Thyroid gland (tissue), 4 donors: Measurements from ENCODE around the gene PLA2G3. TPM values are rescaled to one million over a fixed set of nuclear protein-coding genes. Genes with fewer than 3 reads are reported as not detected.

Experiments
- DNase-seq, 2 donors: peaks; one replicate each; pipeline ENCODE4 v3.0.0-alpha.2; 2019
- H3K27ac ChIP-seq, 3 donors: fragments of 200-600 bp; sonication (generic); 1 replicate in 2 of 3; 2 replicates in 1 of 3; pipeline ENCODE4 v1.5.1; 2016 to 2019; ENCODE audit warnings: mild to moderate bottlenecking in 1 of 3, moderate library complexity in 1 of 3
- H3K27me3 ChIP-seq: fragments of 200-600 bp; sonication (generic); one replicate; pipeline ENCODE4 v1.5.1; 2019
- H3K36me3 ChIP-seq, 2 donors: fragments of 200-600 bp; sonication (generic); one replicate each; pipeline ENCODE4 v1.5.1; 2016 to 2019
- H3K4me1 ChIP-seq, 2 donors: fragments of 200-600 bp; sonication (generic); one replicate each; pipeline ENCODE4 v1.5.1; 2017 to 2019
- H3K4me3 ChIP-seq, 3 donors: fragments of 200-600 bp; sonication (generic); replicated peaks in 1 of 3; 1 replicate in 2 of 3; 2 replicates in 1 of 3; pipeline ENCODE4 v1.5.1; 2016; ENCODE audit warnings: mild to moderate bottlenecking in 1 of 3
- H3K9me3 ChIP-seq: fragments of 200-600 bp; sonication (generic); one replicate; pipeline ENCODE4 v1.5.1; 2017
- CTCF ChIP-seq, 6 experiments: fragments of 200-600 bp in 3 of 6; fragments of 450-650 bp in 3 of 6; sonication (generic) in 3 of 6; IDR thresholded peaks; one replicate each; pipeline ENCODE4 v1.5.1; 2016 to 2019; ENCODE audit warnings: antibody characterized with exemption in 6 of 6, mild to moderate bottlenecking in 2 of 6, inconsistent platforms in 1 of 6, moderate library complexity in 1 of 6
- POLR2A ChIP-seq, 2 donors: fragments of 450-650 bp; IDR thresholded peaks; one replicate each; pipeline ENCODE4 v1.6.1; 2017; ENCODE audit warnings: antibody characterized with exemption in 2 of 2, mild to moderate bottlenecking in 2 of 2, moderate library complexity in 1 of 2
- WGBS, 2 donors: methylation state at CpG; one replicate each; pipeline ENCODE4 v1.1.5; 2017; 5-methylcytosine and 5-hydroxymethylcytosine counted together
- intact Hi-C: fragments of 100-400 bp; cut with DNase I; formaldehyde crosslinking; loops from one replicate; pipeline ENCODE4 v1.15.1; 2023
- total RNA-seq, 4 donors: library from RNA; depleted of rRNA; stranded (reverse); fragments of >200 nt; gene quantifications; one replicate each; pipeline ENCODE4 v1.2.3, GENCODE V29; 2016

PLA2G3 gene
- total RNA-seq, 4 donors from 2014 or later = 0.22 to 1.9 (median 0.83) TPM; not detected in 1

- intact Hi-C loops = loop anchor here (5.0 kb wide), 1 partner anchor 34 kb away; the partner anchor contains the start of gene SELENOM
- TF ChIP-seq POLR2A (IDR thresholded peaks at IDR 0.05) = no peak
- TF ChIP-seq CTCF (IDR thresholded peaks at IDR 0.05) = no peak
Measured at GRCh38 chr22:31141551-31141950, 1.2 kb upstream of the PLA2G3 start.

GRCh38 chr22:31140746-31141145 is 438 bp upstream of the PLA2G3 start:
- peak; percentile 63 to 72 for DNase-seq
- intact Hi-C loops = loop anchor here (5.0 kb wide), 1 partner anchor 33 kb away; the partner anchor contains the start of gene SELENOM

More at GRCh38 chr22:31141551-31141950, 1.2 kb upstream of the PLA2G3 start:
- WGBS, 2 donors = 96 to 98% methylated on average over 2 of the region's 2 CpGs
- Histone ChIP-seq H3K27ac (no peak overlapping the region), H3K9me3 (no peaks in the 10 kb centered on the region), H3K4me3 (no peak overlapping the region), H3K27me3 (no peaks in the 10 kb centered on the region), H3K36me3 (no peaks in the 10 kb centered on the region), H3K4me1 (peaks cover 10 to 30% of the 10 kb centered on the region in 2 donors)
- DNase-seq = no peak

GRCh38 chr22:31139066-31139465 is 1.2 kb downstream of the PLA2G3 start:
- H3K4me1 ChIP-seq = peaks cover 10 to 30% of the 10 kb centered on the region in 2 donors
- no peak for DNase-seq
- 54 to 80% methylated on average over 3 of the region's 3 CpGs for WGBS, 2 donors
- peaks cover 0 to 6% of the 10 kb centered on the region in 2 donors for H3K36me3 ChIP-seq
- H3K9me3 ChIP-seq = no peaks in the 10 kb centered on the region
- intact Hi-C loops = no loop called here
- no peak overlapping the region for H3K4me3 ChIP-seq
- H3K27me3 ChIP-seq = no peaks in the 10 kb centered on the region
- no peak overlapping the region for H3K27ac ChIP-seq
- TF ChIP-seq CTCF (IDR thresholded peaks at IDR 0.05) (no peak), POLR2A (IDR thresholded peaks at IDR 0.05) (no peak)

More at GRCh38 chr22:31140746-31141145, 438 bp upstream of the PLA2G3 start:
- Histone ChIP-seq H3K4me1 (peaks cover 10 to 30% of the 10 kb centered on the region in 2 donors), H3K9me3 (no peaks in the 10 kb centered on the region), H3K27ac (peak overlapping the region in 2 of 3 donors; percentile 23 to 39), H3K36me3 (no peaks in the 10 kb centered on the region), H3K27me3 (no peaks in the 10 kb centered on the region), H3K4me3 (no peak overlapping the region)
- TF ChIP-seq CTCF (IDR thresholded peaks at IDR 0.05) (no peak), POLR2A (IDR thresholded peaks at IDR 0.05) (no peak)
- 27 to 67% methylated on average over 3 to 4 of the region's 5 CpGs for WGBS, 2 donors

- Histone ChIP-seq H3K9me3 (no peaks in the 10 kb centered on the region), H3K36me3 (peaks cover 9 to 14% of the 10 kb centered on the region in 2 donors), H3K27ac (no peak overlapping the region), H3K27me3 (no peaks in the 10 kb centered on the region), H3K4me3 (no peak overlapping the region), H3K4me1 (peaks cover 7 to 24% of the 10 kb centered on the region in 2 donors)
- 86% methylated on average over 7 of the region's 10 CpGs; no CpG with 5 or more reads in 1 of the 2 donors for WGBS, 2 donors
- intact Hi-C loops = no loop called here
- DNase-seq = no peak
- TF ChIP-seq POLR2A (IDR thresholded peaks at IDR 0.05) = no peak
- TF ChIP-seq CTCF (IDR thresholded peaks at IDR 0.05) = no peak
Measured at GRCh38 chr22:31138126-31138525, 2.2 kb downstream of the PLA2G3 start.

GRCh38 chr22:31137721-31138120 is 2.6 kb downstream of the PLA2G3 start:
- H3K36me3 ChIP-seq = peaks cover 10 to 14% of the 10 kb centered on the region in 2 donors
- no peak overlapping the region for H3K27ac ChIP-seq
- intact Hi-C loops = no loop called here
- peak in 1 of 2 donors; percentile 7 for DNase-seq
- no peak for TF ChIP-seq CTCF (IDR thresholded peaks at IDR 0.05)
- no peak for TF ChIP-seq POLR2A (IDR thresholded peaks at IDR 0.05)
- no peak overlapping the region for H3K4me3 ChIP-seq
- no peaks in the 10 kb centered on the region for H3K27me3 ChIP-seq
- 75 to 97% methylated on average over 6 to 9 of the region's 10 CpGs for WGBS, 2 donors
- H3K9me3 ChIP-seq = no peaks in the 10 kb centered on the region
- peaks cover 5 to 24% of the 10 kb centered on the region in 2 donors for H3K4me1 ChIP-seq
